Vagina (tissue), 2 donors: Measurements from ENCODE around the gene PCBP4.

Experiments used
- POLR2A ChIP-seq, 2 donors: fragments of 450-650 bp; IDR thresholded peaks; one replicate each; pipeline ENCODE4 v1.6.1; 2017; ENCODE audit warnings: antibody characterized with exemption in 2 of 2, mild to moderate bottlenecking in 2 of 2, moderate library complexity in 2 of 2
- POLR2AphosphoS5 ChIP-seq, 2 donors: sonication (generic); formaldehyde crosslinking; IDR thresholded peaks; one replicate each; pipeline ENCODE4 v1.9.0; 2017; ENCODE audit warnings: antibody characterized with exemption in 2 of 2, mild to moderate bottlenecking in 2 of 2, low read depth in 1 of 2; ENCODE audit not compliant: insufficient read depth in 1 of 2
- TF ChIP-seq, protein P1 (sequence below), 3 experiments: fragments of 450-650 bp in 2 of 3; fragments of 200-600 bp in 1 of 3; sonication (generic) in 1 of 3; IDR thresholded peaks; one replicate each; pipeline ENCODE4 v1.5.1; 2017 to 2019; ENCODE audit warnings: antibody characterized with exemption in 3 of 3, mild to moderate bottlenecking in 2 of 3, moderate library complexity in 2 of 3

DNA sequence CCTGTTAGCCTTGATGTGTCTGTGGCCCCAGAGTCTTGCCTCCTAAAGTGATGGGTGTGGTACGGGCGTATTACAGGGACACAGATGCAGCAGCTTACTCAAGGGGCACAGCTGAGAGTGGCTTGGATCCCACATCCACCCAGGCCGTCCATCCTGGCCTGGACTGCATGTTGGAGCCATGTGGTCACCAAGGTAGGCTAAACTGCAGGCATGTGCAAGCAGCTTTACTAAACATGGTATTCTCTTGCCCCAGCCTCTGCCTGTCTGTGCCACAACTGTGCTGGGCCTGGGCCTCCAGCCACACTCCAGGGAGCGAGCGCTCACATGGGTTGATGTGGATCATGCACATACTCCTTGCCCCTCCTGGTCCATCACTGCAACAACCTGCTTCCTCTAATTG, 18.1 kb downstream of the PCBP4 start:
- TF ChIP-seq, protein P1, sequence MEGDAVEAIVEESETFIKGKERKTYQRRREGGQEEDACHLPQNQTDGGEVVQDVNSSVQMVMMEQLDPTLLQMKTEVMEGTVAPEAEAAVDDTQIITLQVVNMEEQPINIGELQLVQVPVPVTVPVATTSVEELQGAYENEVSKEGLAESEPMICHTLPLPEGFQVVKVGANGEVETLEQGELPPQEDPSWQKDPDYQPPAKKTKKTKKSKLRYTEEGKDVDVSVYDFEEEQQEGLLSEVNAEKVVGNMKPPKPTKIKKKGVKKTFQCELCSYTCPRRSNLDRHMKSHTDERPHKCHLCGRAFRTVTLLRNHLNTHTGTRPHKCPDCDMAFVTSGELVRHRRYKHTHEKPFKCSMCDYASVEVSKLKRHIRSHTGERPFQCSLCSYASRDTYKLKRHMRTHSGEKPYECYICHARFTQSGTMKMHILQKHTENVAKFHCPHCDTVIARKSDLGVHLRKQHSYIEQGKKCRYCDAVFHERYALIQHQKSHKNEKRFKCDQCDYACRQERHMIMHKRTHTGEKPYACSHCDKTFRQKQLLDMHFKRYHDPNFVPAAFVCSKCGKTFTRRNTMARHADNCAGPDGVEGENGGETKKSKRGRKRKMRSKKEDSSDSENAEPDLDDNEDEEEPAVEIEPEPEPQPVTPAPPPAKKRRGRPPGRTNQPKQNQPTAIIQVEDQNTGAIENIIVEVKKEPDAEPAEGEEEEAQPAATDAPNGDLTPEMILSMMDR (IDR thresholded peaks at IDR 0.05) = no peak
- TF ChIP-seq POLR2AphosphoS5 (IDR thresholded peaks at IDR 0.05; ENCODE audit: insufficient read depth in 1 of 2, low read depth in 1 of 2) (no peak), POLR2A (IDR thresholded peaks at IDR 0.05) (no peak)
